B cell (primary cell): ENCODE measurements around the gene IWS1.

Source experiments
- EZH2 ChIP-seq: IDR thresholded peaks from 2 replicates; pipeline ENCODE4 v1.6.1; 2012; ENCODE audit warnings: borderline replicate concordance, low read depth, mild to moderate bottlenecking, moderate library complexity, low read length; ENCODE audit not compliant: insufficient read depth, poor library complexity, severe bottlenecking
- TF ChIP-seq, protein P1 (sequence below): fragments of 200-600 bp; IDR thresholded peaks from one replicate; pipeline ENCODE4 v1.8.0; 2022; ENCODE audit warnings: antibody characterized with exemption, mild to moderate bottlenecking

DNA sequence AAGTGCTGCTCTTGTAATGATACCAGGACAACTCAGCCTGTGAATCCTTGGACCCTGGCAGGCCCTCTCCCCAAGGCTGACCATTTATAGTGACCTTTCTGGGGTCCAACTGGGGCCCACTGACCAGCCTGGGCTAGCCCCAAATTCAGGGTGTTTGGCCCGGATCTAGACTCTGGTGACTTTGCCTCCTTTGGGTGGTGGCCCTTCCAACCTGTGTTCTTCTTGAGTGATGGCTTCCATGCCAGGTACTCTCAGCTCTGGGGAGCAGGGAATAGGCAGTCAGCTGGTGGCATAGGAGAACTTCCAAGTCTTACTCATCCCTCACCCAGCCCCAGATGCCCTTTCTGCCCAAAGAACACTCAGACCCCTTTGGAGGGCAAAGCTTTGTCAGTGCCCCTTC, 19.5 kb upstream of the IWS1 start:
- no peak for TF ChIP-seq EZH2
- TF ChIP-seq, protein P1, sequence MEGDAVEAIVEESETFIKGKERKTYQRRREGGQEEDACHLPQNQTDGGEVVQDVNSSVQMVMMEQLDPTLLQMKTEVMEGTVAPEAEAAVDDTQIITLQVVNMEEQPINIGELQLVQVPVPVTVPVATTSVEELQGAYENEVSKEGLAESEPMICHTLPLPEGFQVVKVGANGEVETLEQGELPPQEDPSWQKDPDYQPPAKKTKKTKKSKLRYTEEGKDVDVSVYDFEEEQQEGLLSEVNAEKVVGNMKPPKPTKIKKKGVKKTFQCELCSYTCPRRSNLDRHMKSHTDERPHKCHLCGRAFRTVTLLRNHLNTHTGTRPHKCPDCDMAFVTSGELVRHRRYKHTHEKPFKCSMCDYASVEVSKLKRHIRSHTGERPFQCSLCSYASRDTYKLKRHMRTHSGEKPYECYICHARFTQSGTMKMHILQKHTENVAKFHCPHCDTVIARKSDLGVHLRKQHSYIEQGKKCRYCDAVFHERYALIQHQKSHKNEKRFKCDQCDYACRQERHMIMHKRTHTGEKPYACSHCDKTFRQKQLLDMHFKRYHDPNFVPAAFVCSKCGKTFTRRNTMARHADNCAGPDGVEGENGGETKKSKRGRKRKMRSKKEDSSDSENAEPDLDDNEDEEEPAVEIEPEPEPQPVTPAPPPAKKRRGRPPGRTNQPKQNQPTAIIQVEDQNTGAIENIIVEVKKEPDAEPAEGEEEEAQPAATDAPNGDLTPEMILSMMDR, result no peak
